ENCODE data around the gene PELI1.
"Not testable (repeated sequence)": the region's sequence is repeated elsewhere in the genome, so short reads cannot be mapped to it uniquely, and the experiment has no call there.

The PELI1 gene

DNA sequence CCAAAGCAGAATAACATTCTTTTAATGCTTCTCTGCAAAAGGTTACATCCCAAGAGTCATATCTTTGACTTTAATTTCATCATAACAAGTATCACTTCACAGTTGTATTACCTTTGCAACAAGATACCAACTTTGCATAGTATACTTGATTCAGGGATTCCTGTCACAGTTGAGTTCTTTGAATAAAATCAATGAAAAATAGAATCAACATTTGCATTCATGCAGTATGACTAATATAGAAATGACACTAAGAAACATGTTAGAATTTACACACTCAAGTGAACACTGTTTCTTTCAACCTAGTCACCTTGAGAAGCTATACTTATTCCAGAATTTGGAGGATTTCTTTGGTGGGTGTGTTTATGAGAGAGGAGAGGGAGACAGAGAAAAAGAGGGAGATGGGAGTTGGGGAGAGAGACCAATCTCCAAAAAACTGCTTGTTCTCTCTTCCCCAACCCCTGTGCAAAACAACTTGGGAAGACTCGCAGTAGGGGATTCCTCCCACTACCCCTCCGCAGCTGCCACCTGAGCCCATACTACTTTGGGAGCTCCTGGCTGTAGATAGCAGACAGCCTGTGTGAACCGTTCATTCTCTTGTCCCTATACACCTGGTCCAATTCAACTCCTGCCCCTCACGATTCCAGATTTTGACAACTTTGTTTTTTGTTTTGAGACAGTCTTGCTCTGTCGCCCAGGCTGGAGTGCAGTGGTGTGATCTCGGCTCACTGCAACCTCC, 57.7 kb downstream of the PELI1 start:
- no peak for DNase-seq (ENCODE audit: low read depth)

DNA sequence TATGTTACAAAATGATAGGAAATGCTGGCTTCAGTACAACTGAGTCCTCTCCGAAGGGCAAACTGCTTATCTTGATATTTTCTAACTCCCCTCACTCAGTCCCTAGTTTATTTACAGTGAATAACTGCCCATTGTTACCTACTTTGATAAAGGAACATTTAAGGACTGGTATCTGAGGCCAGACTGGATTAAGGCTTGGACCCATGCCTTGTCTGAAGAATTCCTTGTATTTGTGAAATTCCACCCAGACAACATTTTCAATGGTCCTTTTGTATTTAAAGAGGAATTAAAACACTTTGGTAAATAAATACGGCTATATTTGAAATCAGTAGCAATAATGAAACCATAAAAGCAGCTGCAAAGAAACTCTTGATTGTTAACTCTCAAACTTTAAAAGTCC, 58.3 kb downstream of the PELI1 start:
- no peak for DNase-seq (ENCODE audit: low read depth)

GRCh38 chr2:64081046-64081445, 63.2 kb downstream of the PELI1 start:
- DNase-seq (ENCODE audit: low read depth) = no peak

DNA sequence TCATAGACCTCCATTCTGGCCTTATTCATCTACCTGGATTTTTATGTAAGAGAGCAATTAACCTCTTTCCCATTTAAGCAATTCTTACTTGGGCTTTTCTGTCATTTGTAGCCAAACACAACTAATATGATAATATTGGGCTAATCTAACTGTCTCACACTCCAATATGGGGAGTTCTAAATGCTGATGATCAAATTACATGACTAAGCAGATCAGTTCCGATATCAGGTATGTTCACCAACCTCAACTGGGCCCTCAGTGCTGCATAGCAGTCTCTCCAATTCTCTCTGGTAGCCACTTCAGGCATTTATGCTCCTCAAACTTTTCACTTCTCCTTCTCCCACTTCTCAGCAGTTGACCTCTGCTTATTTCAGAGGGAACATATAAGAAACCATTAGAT, 64.0 kb downstream of the PELI1 start:
- no peak for DNase-seq (ENCODE audit: low read depth)

DNA sequence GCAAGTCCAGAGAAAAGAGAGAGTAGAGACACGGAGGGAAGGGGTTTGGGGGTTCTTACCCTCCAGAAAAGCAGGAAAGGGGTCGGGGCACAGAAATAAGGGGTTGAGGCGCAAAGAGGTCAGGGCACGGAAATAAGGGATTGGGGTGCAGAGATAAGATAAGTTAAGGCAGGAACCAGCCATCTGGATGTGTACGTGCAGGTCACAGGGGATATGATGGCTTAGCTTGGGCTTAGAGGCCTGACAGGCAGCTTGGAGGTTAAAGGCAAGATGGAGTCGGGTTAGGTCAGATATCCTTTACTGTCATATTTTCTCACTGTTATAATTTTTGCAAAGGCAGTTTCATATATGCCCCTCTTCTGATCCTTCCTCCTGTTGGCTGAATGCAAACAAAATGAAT, 64.5 kb downstream of the PELI1 start:
- DNase-seq (ENCODE audit: low read depth) = not testable (repeated sequence)

GRCh38 chr2:64076828-64077227, 67.4 kb downstream of the PELI1 start:
- not testable (repeated sequence) for DNase-seq (ENCODE audit: low read depth)

- not testable (repeated sequence) for DNase-seq (ENCODE audit: low read depth)
Observed at GRCh38 chr2:64074616-64075015, 69.6 kb downstream of the PELI1 start.

GRCh38 chr2:64067326-64067725, 76.9 kb downstream of the PELI1 start:
- no peak for DNase-seq (ENCODE audit: low read depth)

GRCh38 chr2:64065516-64065915, 78.7 kb downstream of the PELI1 start:
- DNase-seq (ENCODE audit: low read depth) = no peak

DNA sequence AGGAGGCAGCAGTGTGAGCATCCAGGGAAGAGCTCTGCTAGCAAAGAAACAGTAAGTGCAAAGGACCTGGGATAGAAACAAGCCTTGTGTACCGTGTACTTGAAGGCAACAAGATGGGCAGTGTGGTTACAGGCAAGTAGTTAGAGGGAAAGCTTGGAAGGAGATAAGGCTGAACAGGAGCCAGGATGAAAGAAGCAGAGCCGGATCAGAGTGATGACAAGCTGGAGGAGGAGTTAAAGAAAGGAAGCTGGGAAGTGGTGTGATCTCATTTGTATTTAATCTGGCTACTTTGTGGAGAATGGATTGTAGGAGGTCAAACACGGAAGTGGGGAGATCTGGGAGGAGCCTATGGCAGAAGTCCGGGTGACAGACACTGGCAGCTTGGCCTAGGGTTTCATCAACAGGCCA, 80.3 kb downstream of the PELI1 start:
- no peak for DNase-seq (ENCODE audit: low read depth)

GRCh38 chr2:64063454-64063853, 80.8 kb downstream of the PELI1 start:
- no peak for DNase-seq (ENCODE audit: low read depth)

- DNase-seq (ENCODE audit: low read depth) = no peak
Observed at GRCh38 chr2:64062840-64063239, 81.4 kb downstream of the PELI1 start.

DNA sequence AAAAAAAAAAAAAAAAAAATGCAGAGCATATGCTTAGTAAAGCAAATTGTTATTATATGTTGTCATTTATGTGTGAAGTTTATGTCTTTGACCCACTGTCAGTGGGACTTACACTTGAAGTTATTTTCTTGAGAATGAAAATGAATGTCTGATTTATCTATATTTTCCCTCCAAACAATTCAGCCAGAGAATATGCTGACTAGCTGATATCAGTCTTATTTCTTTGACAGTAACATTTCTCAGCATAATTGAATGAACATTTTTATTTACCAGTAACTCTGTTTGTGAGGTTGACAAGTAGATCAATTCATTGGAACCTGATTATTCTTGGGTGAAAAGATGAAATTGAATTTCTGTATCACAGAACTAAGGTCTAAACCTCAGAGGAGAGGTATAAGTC, 85.0 kb downstream of the PELI1 start:
- DNase-seq (ENCODE audit: low read depth) = no peak

- DNase-seq (ENCODE audit: low read depth) = no peak
Observed at GRCh38 chr2:64056021-64056420, 88.2 kb downstream of the PELI1 start.

DNA sequence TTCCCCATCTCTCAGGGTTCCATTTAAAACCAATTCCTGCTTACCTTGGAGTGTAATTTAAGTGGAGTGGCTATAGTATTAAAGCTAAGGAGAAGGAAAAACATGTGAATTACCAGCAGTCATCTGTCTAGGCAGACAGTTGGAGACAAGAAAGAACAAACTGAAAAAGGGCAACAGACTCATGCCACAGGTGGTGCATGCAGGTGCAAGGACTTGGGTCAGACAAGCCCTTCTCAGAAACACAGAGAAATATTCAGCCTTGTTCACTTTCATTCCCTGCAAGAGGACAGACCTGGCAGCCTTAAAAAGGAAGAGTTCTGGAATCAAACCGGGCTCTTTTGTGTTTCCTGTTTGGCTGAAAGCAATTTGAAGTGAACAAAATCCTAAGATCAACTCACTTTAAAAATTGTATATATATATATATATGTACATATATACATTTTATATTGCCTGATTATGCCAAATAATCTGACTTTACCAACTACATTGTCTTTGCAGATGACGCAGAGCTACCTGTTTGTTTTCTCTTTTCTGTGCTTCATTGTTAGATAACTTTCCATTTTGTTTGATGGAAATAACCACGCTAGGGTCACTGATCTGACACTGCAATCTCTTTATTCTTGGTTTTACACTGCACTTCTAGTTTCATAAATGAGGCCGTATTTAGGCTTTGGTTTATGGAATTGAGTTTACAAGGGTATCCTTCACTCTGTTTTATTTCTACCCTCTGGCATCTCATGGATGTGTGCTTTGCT, 89.9 kb downstream of the PELI1 start:
- no peak for DNase-seq (ENCODE audit: low read depth)

GRCh38 chr2:64052463-64053241, 91.6 kb downstream of the PELI1 start:
- no peak for DNase-seq (ENCODE audit: low read depth)

DNA sequence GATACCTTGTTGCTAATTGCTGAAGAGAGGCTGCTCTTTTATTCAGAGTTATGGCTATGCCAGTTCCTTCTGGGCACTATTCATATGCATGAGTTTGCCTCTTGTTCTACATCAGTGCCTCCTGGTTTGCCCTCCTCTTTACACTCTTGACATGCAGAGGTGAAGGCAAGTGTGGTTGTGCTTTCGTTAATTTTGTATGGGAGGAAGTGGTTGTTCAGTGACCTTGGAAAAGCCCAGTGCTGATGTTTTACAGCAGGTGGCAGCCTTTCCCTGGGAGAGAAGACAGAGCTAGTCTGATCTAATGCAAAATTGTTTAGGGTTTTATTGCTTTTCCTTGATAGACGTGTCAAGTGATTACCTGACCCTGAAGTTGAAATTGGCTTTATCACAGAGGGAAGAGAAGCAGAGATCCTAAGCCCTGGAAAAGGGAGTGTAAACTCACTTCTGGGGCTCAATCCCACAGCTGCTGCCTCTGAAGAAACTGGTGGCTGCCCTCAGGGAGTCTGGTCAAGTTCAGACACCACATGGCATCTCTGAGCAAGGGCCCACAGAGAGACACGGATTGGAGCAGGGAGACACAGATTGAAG, 94.5 kb downstream of the PELI1 start:
- peak; percentile 13 for DNase-seq (ENCODE audit: low read depth)

DNA sequence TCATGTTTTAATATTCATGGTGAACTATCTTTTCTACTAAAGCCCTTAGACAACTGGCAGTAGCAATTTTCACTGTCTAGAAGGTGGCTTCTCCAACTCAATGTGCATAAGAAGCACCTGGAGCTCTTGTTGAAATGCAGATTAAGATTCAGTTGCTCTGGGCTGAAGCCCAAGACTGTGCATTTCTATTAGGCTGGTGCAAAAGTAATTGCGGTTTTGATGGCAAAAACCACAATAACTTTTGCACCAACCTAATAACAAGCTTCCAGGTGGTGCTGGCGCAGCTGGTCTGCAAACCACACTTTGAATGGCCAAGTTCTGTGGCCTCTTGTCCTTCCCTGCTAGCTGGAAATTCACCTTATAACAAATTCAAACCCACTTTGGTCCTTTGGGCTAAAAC, 98.3 kb downstream of the PELI1 start:
- DNase-seq (ENCODE audit: low read depth) = no peak

Data from T-helper 22 cell (primary cell).